Esophagus muscularis mucosa (tissue), 4 donors: Measurements from ENCODE around the gene CNDP1.

Experiments
- EP300 ChIP-seq: sonication (generic); formaldehyde crosslinking; IDR thresholded peaks from one replicate; pipeline ENCODE4 v1.6.1; 2017; ENCODE audit warnings: antibody characterized with exemption
- POLR2A ChIP-seq: fragments of 450-650 bp; IDR thresholded peaks from one replicate; pipeline ENCODE4 v1.6.1; 2017; ENCODE audit warnings: antibody characterized with exemption, moderate library complexity, mild to moderate bottlenecking, low read depth
- POLR2AphosphoS5 ChIP-seq, 2 donors: sonication (generic); formaldehyde crosslinking; IDR thresholded peaks; one replicate each; pipeline ENCODE4 v1.6.1; 2017; ENCODE audit warnings: antibody characterized with exemption in 2 of 2
- TF ChIP-seq, protein P1 (sequence below), 3 experiments: fragments of 200-600 bp in 2 of 3; fragments of 450-650 bp in 1 of 3; sonication (generic) in 2 of 3; IDR thresholded peaks; one replicate each; pipeline ENCODE4 v1.5.1; 2017 to 2019; ENCODE audit warnings: antibody characterized with exemption in 3 of 3, mild to moderate bottlenecking in 2 of 3, moderate library complexity in 1 of 3

DNA sequence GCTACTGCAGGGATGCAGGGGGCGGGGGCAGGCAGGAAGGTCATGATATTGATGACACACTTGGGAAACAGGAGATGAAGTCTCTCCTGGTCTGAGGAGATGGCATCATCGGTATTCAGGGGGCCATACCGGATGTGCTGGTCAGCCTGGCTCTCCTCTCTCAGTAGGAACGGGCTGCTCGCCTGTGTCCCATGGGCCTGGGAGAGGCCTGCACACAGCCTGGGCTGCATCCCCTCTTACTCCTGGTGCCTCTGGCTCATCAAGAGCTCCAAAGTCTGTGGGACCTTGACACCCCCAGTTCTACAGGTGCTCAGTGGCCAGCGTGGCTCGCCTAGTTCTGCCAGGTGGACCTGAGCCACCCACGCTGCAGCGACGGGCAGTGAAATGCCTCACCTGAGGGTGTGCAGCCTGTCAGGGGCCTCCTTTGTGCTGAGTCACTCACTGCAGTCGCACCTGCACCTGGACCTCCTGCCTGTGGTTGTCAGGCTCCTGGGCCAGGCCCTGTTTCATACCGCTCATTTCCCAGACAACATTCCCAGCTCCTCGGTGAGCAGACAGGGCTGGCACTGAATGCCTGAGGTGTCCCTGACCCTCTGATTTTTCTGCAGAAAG is 18.6 kb upstream of the CNDP1 start:
- TF ChIP-seq POLR2AphosphoS5 (IDR thresholded peaks at IDR 0.05) (no peak), POLR2A (no peak), EP300 (no peak)
- TF ChIP-seq, protein P1, sequence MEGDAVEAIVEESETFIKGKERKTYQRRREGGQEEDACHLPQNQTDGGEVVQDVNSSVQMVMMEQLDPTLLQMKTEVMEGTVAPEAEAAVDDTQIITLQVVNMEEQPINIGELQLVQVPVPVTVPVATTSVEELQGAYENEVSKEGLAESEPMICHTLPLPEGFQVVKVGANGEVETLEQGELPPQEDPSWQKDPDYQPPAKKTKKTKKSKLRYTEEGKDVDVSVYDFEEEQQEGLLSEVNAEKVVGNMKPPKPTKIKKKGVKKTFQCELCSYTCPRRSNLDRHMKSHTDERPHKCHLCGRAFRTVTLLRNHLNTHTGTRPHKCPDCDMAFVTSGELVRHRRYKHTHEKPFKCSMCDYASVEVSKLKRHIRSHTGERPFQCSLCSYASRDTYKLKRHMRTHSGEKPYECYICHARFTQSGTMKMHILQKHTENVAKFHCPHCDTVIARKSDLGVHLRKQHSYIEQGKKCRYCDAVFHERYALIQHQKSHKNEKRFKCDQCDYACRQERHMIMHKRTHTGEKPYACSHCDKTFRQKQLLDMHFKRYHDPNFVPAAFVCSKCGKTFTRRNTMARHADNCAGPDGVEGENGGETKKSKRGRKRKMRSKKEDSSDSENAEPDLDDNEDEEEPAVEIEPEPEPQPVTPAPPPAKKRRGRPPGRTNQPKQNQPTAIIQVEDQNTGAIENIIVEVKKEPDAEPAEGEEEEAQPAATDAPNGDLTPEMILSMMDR (IDR thresholded peaks at IDR 0.05), result no peak
